ENCODE data around the gene KCTD1. TPM values are rescaled to one million over a fixed set of nuclear protein-coding genes. Genes with fewer than 3 reads are reported as not detected.
A peak's percentile ranks its signal among the peaks of the same experiment; 100 is the strongest.

KCTD1 gene
- total and polyA plus RNA-seq, 4 donors: 4.0 to 17.5 (median 9.2) TPM

DNA sequence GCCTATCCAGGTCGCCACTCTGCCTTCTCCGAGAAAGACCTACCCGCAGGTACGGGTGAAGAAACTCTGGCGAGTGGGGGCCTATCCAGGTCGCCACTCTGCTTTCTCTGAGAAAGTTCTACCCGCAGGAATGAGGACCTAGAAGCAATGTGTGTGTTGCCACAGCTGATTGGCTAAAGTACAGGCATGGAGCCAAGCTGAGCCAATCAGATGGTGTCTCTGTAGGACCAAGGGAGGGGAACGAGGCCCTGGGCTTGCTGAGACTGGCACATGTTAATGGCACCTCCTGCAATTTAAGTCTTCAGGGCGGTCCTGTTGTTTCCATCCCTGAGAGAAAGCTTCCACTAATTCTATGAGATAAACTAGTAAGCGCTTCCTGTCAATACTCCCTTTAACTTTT is 82.3 kb downstream of the KCTD1 start:
- H3K9me3 ChIP-seq (ENCODE audit: control insufficient read depth in 4 of 4, insufficient read depth in 3 of 4, low read length in 3 of 4): peaks cover 0 to 3% (median 0%) of the 10 kb centered on the region in 4 donors
- ATAC-seq (ENCODE audit: insufficient read depth, low FRiP score) (no peak), DNase-seq (no peak)
- peaks cover 0 to 4% (median 0%) of the 10 kb centered on the region in 5 donors for H3K4me1 ChIP-seq (ENCODE audit: control insufficient read depth in 5 of 5, insufficient read depth in 5 of 5, low read length in 5 of 5)
- WGBS, 2 donors: 95 to 97% methylated on average over 6 to 10 of the region's 10 CpGs
- no peak overlapping the region for H3K27ac ChIP-seq (ENCODE audit: low read depth in 1 of 2, low read length in 1 of 2)
- H3K27me3 ChIP-seq (ENCODE audit: control insufficient read depth in 3 of 3, insufficient read depth in 3 of 3, low read length in 2 of 3): no peaks in the 10 kb centered on the region
- no peak for TF ChIP-seq CTCF (IDR thresholded peaks at IDR 0.05; ENCODE audit: control extremely low read depth, extremely low read depth)
- H3K4me3 ChIP-seq: no peak overlapping the region
- H3K36me3 ChIP-seq (ENCODE audit: control insufficient read depth in 4 of 4, insufficient read depth in 4 of 4, low read length in 4 of 4): peaks cover 0 to 6% (median 0%) of the 10 kb centered on the region in 4 donors
- no peak overlapping the region for H3K9ac ChIP-seq (ENCODE audit: insufficient read depth in 1 of 2, low read length in 2 of 2)

- Histone ChIP-seq H3K27ac (ENCODE audit: low read depth in 1 of 2, low read length in 1 of 2) (no peak overlapping the region), H3K9ac (ENCODE audit: insufficient read depth in 1 of 2, low read length in 2 of 2) (no peak overlapping the region), H3K4me1 (ENCODE audit: control insufficient read depth in 5 of 5, insufficient read depth in 5 of 5, low read length in 5 of 5) (peaks cover 0 to 4% (median 0%) of the 10 kb centered on the region in 5 donors), H3K36me3 (ENCODE audit: control insufficient read depth in 4 of 4, insufficient read depth in 4 of 4, low read length in 4 of 4) (peaks cover 0 to 6% (median 0%) of the 10 kb centered on the region in 4 donors), H3K9me3 (ENCODE audit: control insufficient read depth in 4 of 4, insufficient read depth in 3 of 4, low read length in 3 of 4) (peaks cover 0 to 3% (median 0%) of the 10 kb centered on the region in 4 donors), H3K27me3 (ENCODE audit: control insufficient read depth in 3 of 3, insufficient read depth in 3 of 3, low read length in 2 of 3) (no peaks in the 10 kb centered on the region), H3K4me3 (no peak overlapping the region)
- no peak for ATAC-seq (ENCODE audit: insufficient read depth, low FRiP score)
- 97 to 99% methylated on average over 12 of the region's 12 CpGs for WGBS, 2 donors
- no peak for TF ChIP-seq CTCF (IDR thresholded peaks at IDR 0.05; ENCODE audit: control extremely low read depth, extremely low read depth)
- DNase-seq: no peak
These were observed 82.9 kb downstream of the KCTD1 start for GRCh38 chr18:26465431-26465830.

DNA sequence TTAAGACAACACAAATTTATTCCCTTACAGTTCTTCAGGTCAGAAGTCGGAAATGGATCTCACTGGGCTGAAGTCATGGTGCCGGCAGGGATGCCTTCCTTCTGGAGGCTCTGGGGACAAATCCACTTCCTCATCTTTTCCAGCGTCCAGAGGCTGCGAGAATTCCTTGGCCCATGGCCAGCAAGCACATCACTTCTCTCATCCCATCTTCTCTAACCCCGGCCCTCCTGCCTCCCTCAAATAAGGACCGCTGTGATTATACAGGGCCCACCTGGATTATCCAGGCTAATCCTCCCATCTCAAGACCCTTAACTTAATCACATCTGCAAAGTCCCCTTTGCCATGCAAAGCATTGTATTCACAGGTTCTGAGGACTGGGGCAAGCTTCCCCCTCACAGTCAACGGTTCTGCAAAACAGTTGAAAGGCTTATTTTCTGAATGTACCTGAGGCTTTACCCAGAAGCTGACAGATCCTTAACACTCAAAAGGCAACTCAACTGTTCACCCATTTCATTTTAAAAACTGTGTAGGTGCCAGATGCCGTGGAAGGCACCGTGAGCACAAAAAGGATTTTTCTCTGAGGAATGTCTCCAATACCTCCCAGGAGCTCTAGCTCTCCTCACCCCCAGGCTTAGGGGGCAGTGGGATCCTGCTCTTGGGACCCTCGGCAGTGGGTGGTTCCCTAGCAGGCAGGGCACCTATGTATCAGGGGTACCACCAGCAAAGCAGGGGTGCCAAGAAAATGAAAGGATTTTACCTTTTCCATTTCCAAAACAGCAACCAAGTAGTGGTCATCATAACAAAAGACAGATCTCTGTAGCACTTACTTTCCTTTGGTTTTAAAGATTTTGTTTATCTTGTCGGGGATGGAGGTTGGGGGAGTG is 84.0 kb downstream of the KCTD1 start:
- Histone ChIP-seq H3K27me3 (ENCODE audit: control insufficient read depth in 3 of 3, insufficient read depth in 3 of 3, low read length in 2 of 3) (no peaks in the 10 kb centered on the region), H3K9ac (ENCODE audit: insufficient read depth in 1 of 2, low read length in 2 of 2) (no peak overlapping the region), H3K4me1 (ENCODE audit: control insufficient read depth in 5 of 5, insufficient read depth in 5 of 5, low read length in 5 of 5) (peaks cover 0 to 5% (median 0%) of the 10 kb centered on the region in 5 donors), H3K27ac (ENCODE audit: low read depth in 1 of 2, low read length in 1 of 2) (no peak overlapping the region), H3K36me3 (ENCODE audit: control insufficient read depth in 4 of 4, insufficient read depth in 4 of 4, low read length in 4 of 4) (peaks cover 0 to 7% (median 2%) of the 10 kb centered on the region in 4 donors), H3K4me3 (no peak overlapping the region), H3K9me3 (ENCODE audit: control insufficient read depth in 4 of 4, insufficient read depth in 3 of 4, low read length in 3 of 4) (peaks cover 0 to 3% (median 0%) of the 10 kb centered on the region in 4 donors)
- DNase-seq: peak in 1 of 3 donors; percentile 40
- no peak for ATAC-seq (ENCODE audit: insufficient read depth, low FRiP score)
- no peak for TF ChIP-seq CTCF (IDR thresholded peaks at IDR 0.05; ENCODE audit: control extremely low read depth, extremely low read depth)
- 84 to 85% methylated on average over 11 of the region's 11 CpGs for WGBS, 2 donors
